Neuronal stem cell (in vitro differentiated cells): Measurements from ENCODE around the gene HNRNPUL2.

Experiments
- DNase-seq: peaks from one replicate; pipeline ENCODE4 v3.0.0-alpha.2; 2013; ENCODE audit warnings: low spot score
- H2AFZ ChIP-seq: one replicate; pipeline ENCODE4 v1.6.1; 2013; ENCODE audit warnings: mild to moderate bottlenecking, low read length, inconsistent platforms
- H2AK5ac ChIP-seq: 2 replicates; pipeline ENCODE4 v1.6.1; 2013; ENCODE audit warnings: low read depth, mild to moderate bottlenecking, inconsistent platforms, low read length, moderate library complexity, mixed read lengths
- H2BK120ac ChIP-seq: 2 replicates; pipeline ENCODE4 v1.6.1; 2013; ENCODE audit warnings: low read depth, mild to moderate bottlenecking, inconsistent platforms, low read length, moderate library complexity, mixed read lengths
- H2BK12ac ChIP-seq: one replicate; pipeline ENCODE4 v1.6.1; 2013; ENCODE audit warnings: low read length, inconsistent platforms
- H2BK15ac ChIP-seq: 2 replicates; pipeline ENCODE4 v1.6.1; 2013; ENCODE audit warnings: mild to moderate bottlenecking, low read length, inconsistent platforms, mixed read lengths
- H2BK5ac ChIP-seq: one replicate; pipeline ENCODE4 v1.6.1; 2013; ENCODE audit warnings: inconsistent platforms, mild to moderate bottlenecking, low read length, moderate library complexity
- H3K14ac ChIP-seq: one replicate; pipeline ENCODE4 v1.6.1; 2013; ENCODE audit warnings: low read length, inconsistent platforms
- H3K18ac ChIP-seq: 2 replicates; pipeline ENCODE4 v1.6.1; 2013; ENCODE audit warnings: low read length, inconsistent platforms
- H3K23ac ChIP-seq: 2 replicates; pipeline ENCODE4 v1.6.1; 2013; ENCODE audit warnings: low read depth, mild to moderate bottlenecking, mixed read lengths, low read length, inconsistent platforms; ENCODE audit not compliant: poor library complexity
- H3K27ac ChIP-seq: replicated peaks from 3 replicates; pipeline ENCODE4 v1.5.1; 2013; ENCODE audit warnings: low read length, inconsistent platforms
- H3K27me3 ChIP-seq, 3 experiments: 2 replicates each; pipeline ENCODE4 v1.6.1; 2013; ENCODE audit warnings: low read length in 3 of 3, mild to moderate bottlenecking in 2 of 3, inconsistent platforms in 1 of 3, low read depth in 1 of 3, mixed read lengths in 1 of 3, moderate library complexity in 1 of 3; ENCODE audit not compliant: control insufficient read depth in 3 of 3, insufficient read depth in 3 of 3
- H3K36me3 ChIP-seq, 2 donors: replicated peaks in 1 of 2; 2 replicates each; pipeline ENCODE4 v1.6.1; 2013; ENCODE audit warnings: low read length in 2 of 2; ENCODE audit not compliant: control insufficient read depth in 2 of 2, insufficient read depth in 2 of 2
- H3K4ac ChIP-seq: 2 replicates; pipeline ENCODE4 v1.6.1; 2013; ENCODE audit warnings: inconsistent platforms, mild to moderate bottlenecking, low read length, moderate library complexity
- H3K4me1 ChIP-seq, 2 donors: 1 replicate in 1 of 2; 2 replicates in 1 of 2; pipeline ENCODE4 v1.6.1; 2013; ENCODE audit warnings: low read length in 2 of 2, low read depth in 1 of 2; ENCODE audit not compliant: control insufficient read depth in 2 of 2, insufficient read depth in 1 of 2
- H3K4me2 ChIP-seq: one replicate; pipeline ENCODE4 v1.6.1; 2013; ENCODE audit warnings: mild to moderate bottlenecking, low read length, inconsistent platforms; ENCODE audit not compliant: insufficient read depth, poor library complexity, severe bottlenecking
- H3K4me3 ChIP-seq, 2 donors: 2 replicates each; pipeline ENCODE4 v1.5.1; 2013; ENCODE audit warnings: low read length in 2 of 2, mild to moderate bottlenecking in 2 of 2, inconsistent platforms in 1 of 2, moderate library complexity in 1 of 2
- H3K79me1 ChIP-seq: one replicate; pipeline ENCODE4 v1.6.1; 2013; ENCODE audit warnings: low read depth, mild to moderate bottlenecking, inconsistent platforms, low read length, moderate library complexity
- H3K9ac ChIP-seq: one replicate; pipeline ENCODE4 v1.6.1; 2013; ENCODE audit warnings: mild to moderate bottlenecking, low read depth, low read length, inconsistent platforms; ENCODE audit not compliant: poor library complexity
- H3K9me3 ChIP-seq, 2 donors: replicated peaks in 1 of 2; 2 replicates each; pipeline versions ENCODE3 to v1.6.1; 2013; ENCODE audit warnings: low read length in 2 of 2, mild to moderate bottlenecking in 2 of 2, inconsistent platforms in 1 of 2, low read depth in 1 of 2, mixed read lengths in 1 of 2, moderate library complexity in 1 of 2; ENCODE audit not compliant: control insufficient read depth in 2 of 2, insufficient read depth in 1 of 2
- H4K8ac ChIP-seq: one replicate; pipeline ENCODE4 v1.6.1; 2013; ENCODE audit warnings: low read depth, mild to moderate bottlenecking, inconsistent platforms, low read length, moderate library complexity
- H4K91ac ChIP-seq: one replicate; pipeline ENCODE4 v1.6.1; 2013; ENCODE audit warnings: low read length, low read depth, mild to moderate bottlenecking, inconsistent platforms; ENCODE audit not compliant: poor library complexity
- WGBS, 2 donors: extraction: QIAGEN DNeasy Blood & Tissue Kit; methylation state at CpG; one replicate each; pipeline ENCODE4 v1.1.7; 2013; ENCODE audit warnings: missing lambda C conversion rate in 2 of 2, mixed read lengths in 1 of 2; ENCODE audit not compliant: insufficient read length in 2 of 2, insufficient replicate concordance in 1 of 2; ENCODE audit errors: extremely low coverage in 2 of 2; 5-methylcytosine and 5-hydroxymethylcytosine counted together

The HNRNPUL2 gene

GRCh38 chr11:62727872-62728170 lies 564 bp upstream of the HNRNPUL2 start:
- H2BK5ac ChIP-seq = no peak overlapping the region
- no CpG with 5 or more reads among the region's 20 CpGs for WGBS, 2 donors

GRCh38 chr11:62726915-62727164 lies 417 bp downstream of the HNRNPUL2 start:
- peak overlapping the region; percentile 81 for H2AK5ac ChIP-seq
- peak overlapping the region; percentile 92 to 96 for H3K4me3 ChIP-seq
- H2BK15ac ChIP-seq = peak overlapping the region; percentile 71
- peak overlapping the region; percentile 87 for H3K14ac ChIP-seq
- peak overlapping the region; percentile 97 for H3K23ac ChIP-seq
- H3K27ac ChIP-seq = peak overlapping the region; percentile 100
- H3K4ac ChIP-seq = no peak overlapping the region
- peak overlapping the region; percentile 99 for H3K18ac ChIP-seq
- no peaks in the 10 kb centered on the region for H3K9me3 ChIP-seq
- H2AFZ ChIP-seq = peak overlapping the region; percentile 81
- H2BK12ac ChIP-seq = no peak overlapping the region
- no peak overlapping the region for H4K8ac ChIP-seq
- peak overlapping the region; percentile 89 for H2BK5ac ChIP-seq
- WGBS, 2 donors = no CpG with 5 or more reads among the region's 37 CpGs
- peaks cover 0 to 18% of the 10 kb centered on the region in 2 donors for H3K4me1 ChIP-seq
- no peak for DNase-seq
- no peaks in the 10 kb centered on the region for H3K27me3 ChIP-seq
- peaks cover 24 to 58% of the 10 kb centered on the region in 2 donors for H3K36me3 ChIP-seq
- peak overlapping the region; percentile 100 for H3K9ac ChIP-seq
- no peak overlapping the region for H4K91ac ChIP-seq
- peaks cover 4% of the 10 kb centered on the region for H3K79me1 ChIP-seq
- H2BK120ac ChIP-seq = peak overlapping the region; percentile 73
- peak overlapping the region; percentile 99 for H3K4me2 ChIP-seq

More at GRCh38 chr11:62727872-62728170, 564 bp upstream of the HNRNPUL2 start:
- Histone ChIP-seq H3K23ac (peak overlapping the region; percentile 75), H2BK15ac (no peak overlapping the region), H3K9me3 (no peaks in the 10 kb centered on the region), H3K4me1 (peaks cover 0 to 18% of the 10 kb centered on the region in 2 donors), H3K79me1 (peaks cover 4% of the 10 kb centered on the region), H3K9ac (peak overlapping the region; percentile 96), H3K36me3 (peaks cover 15 to 51% of the 10 kb centered on the region in 2 donors), H3K27ac (peak overlapping the region; percentile 100), H2BK12ac (peak overlapping the region; percentile 97), H2AFZ (peak overlapping the region; percentile 90), H3K4ac (no peak overlapping the region), H2AK5ac (peak overlapping the region; percentile 85), H3K4me3 (peak overlapping the region; percentile 92 to 96), H3K4me2 (peak overlapping the region; percentile 99), H4K91ac (no peak overlapping the region), H3K18ac (peak overlapping the region; percentile 100), H4K8ac (no peak overlapping the region), H3K27me3 (no peaks in the 10 kb centered on the region), H2BK120ac (no peak overlapping the region), H3K14ac (peak overlapping the region; percentile 100)
- peak; percentile 98 for DNase-seq

GRCh38 chr11:62726156-62726914 lies 922 bp downstream of the HNRNPUL2 start:
- no CpG with 5 or more reads among the region's 51 CpGs for WGBS, 2 donors
- no peak overlapping the region for H4K8ac ChIP-seq
- peaks cover 3% of the 10 kb centered on the region for H3K79me1 ChIP-seq
- H2BK12ac ChIP-seq = no peak overlapping the region
- peak overlapping the region; percentile 99 for H3K18ac ChIP-seq
- peak overlapping the region; percentile 81 for H2AK5ac ChIP-seq
- H3K4me3 ChIP-seq = peak overlapping the region; percentile 92 to 96
- H4K91ac ChIP-seq = no peak overlapping the region
- H3K27ac ChIP-seq = peak overlapping the region; percentile 100
- H2BK5ac ChIP-seq = peak overlapping the region; percentile 89
- peaks cover 0 to 18% of the 10 kb centered on the region in 2 donors for H3K4me1 ChIP-seq
- H3K4me2 ChIP-seq = peak overlapping the region; percentile 99
- no peak overlapping the region for H2BK15ac ChIP-seq
- H2BK120ac ChIP-seq = peak overlapping the region; percentile 73
- DNase-seq = no peak
- H3K9me3 ChIP-seq = no peaks in the 10 kb centered on the region
- H3K27me3 ChIP-seq = no peaks in the 10 kb centered on the region
- H2AFZ ChIP-seq = peak overlapping the region; percentile 81
- peak overlapping the region; percentile 87 for H3K14ac ChIP-seq
- H3K4ac ChIP-seq = no peak overlapping the region
- peak overlapping the region; percentile 100 for H3K9ac ChIP-seq
- H3K23ac ChIP-seq = peak overlapping the region; percentile 97
- H3K36me3 ChIP-seq = peaks cover 25 to 61% of the 10 kb centered on the region in 2 donors

GRCh38 chr11:62725646-62726045 lies 1.6 kb downstream of the HNRNPUL2 start:
- Histone ChIP-seq H4K91ac (no peak overlapping the region), H2BK120ac (no peak overlapping the region), H3K9me3 (no peaks in the 10 kb centered on the region), H3K9ac (no peak overlapping the region), H3K18ac (no peak overlapping the region), H3K4me2 (peak overlapping the region; percentile 99), H2AK5ac (no peak overlapping the region), H3K27me3 (no peaks in the 10 kb centered on the region), H3K23ac (no peak overlapping the region), H3K4me3 (peak overlapping the region; percentile 92 to 96), H3K4me1 (peaks cover 0 to 18% of the 10 kb centered on the region in 2 donors), H2AFZ (no peak overlapping the region), H2BK15ac (no peak overlapping the region), H2BK12ac (no peak overlapping the region), H3K36me3 (peaks cover 24 to 63% of the 10 kb centered on the region in 2 donors), H3K14ac (no peak overlapping the region), H3K79me1 (no peaks in the 10 kb centered on the region), H3K4ac (no peak overlapping the region), H4K8ac (no peak overlapping the region), H3K27ac (no peak overlapping the region), H2BK5ac (no peak overlapping the region)
- no peak for DNase-seq
- no CpG with 5 or more reads among the region's 7 CpGs for WGBS, 2 donors
